ENCODE results near the gene NFATC1.

- no peak for TF ChIP-seq CTCF (IDR thresholded peaks at IDR 0.05; ENCODE audit: low read depth, low read length, poor library complexity, severe bottlenecking)
- no peak for TF ChIP-seq EZH2phosphoT487 (IDR thresholded peaks at IDR 0.05; ENCODE audit: borderline replicate concordance, low read length)
Measured at GRCh38 chr18:79548986-79549637, 153.4 kb downstream of the NFATC1 start.
